ENCODE measurements around the gene SSH2. TPM values are rescaled to one million over a fixed set of nuclear protein-coding genes. Genes with fewer than 3 reads are reported as not detected.

The SSH2 gene
- total and polyA plus RNA-seq, 9 of the 15 experiments (the other 6 are each of a cell fraction or from before 2014, with no cell fraction given) = 3.9 to 16.1 (median 10.2) TPM

GRCh38 chr17:29649359-29649758 lies 280.7 kb downstream of the SSH2 start (continued):
- TF ChIP-seq HMBOX1 (IDR thresholded peaks at IDR 0.05) (0 out of 2 replicates have a peak, but pooled peaks have one; percentile 10), FOSL1 (tag; conservative IDR thresholded peaks at IDR 0.05) (no peak), ZNF717 (CRISPR knock-in tag; IDR thresholded peaks at IDR 0.05) (no peak), NR2C2 (CRISPR knock-in tag; IDR thresholded peaks at IDR 0.05) (no peak), NR2C2 (tag; IDR thresholded peaks at IDR 0.05) (no peak), SMARCA5 (IDR thresholded peaks at IDR 0.05) (no peak), ZNF23 (CRISPR knock-in tag; IDR thresholded peaks at IDR 0.05) (no peak), RBM14 (IDR thresholded peaks at IDR 0.05; ENCODE audit: borderline replicate concordance, insufficient read depth, low read depth, low read length) (no peak), FIP1L1 (IDR thresholded peaks at IDR 0.05; ENCODE audit: low read depth, low read length, poor library complexity, severe bottlenecking) (no peak), NCOR1 (IDR thresholded peaks at IDR 0.05) (peak; percentile 15; the same call in 1 of the 2 replicates), ETV5 (CRISPR knock-in tag; IDR thresholded peaks at IDR 0.05; ENCODE audit: low read depth) (no peak), CBFA2T3 (IDR thresholded peaks at IDR 0.05) (peak; percentile 50), E2F3 (CRISPR knock-in tag; IDR thresholded peaks at IDR 0.05) (no peak), ZNF311 (CRISPR knock-in tag; IDR thresholded peaks at IDR 0.05) (no peak)
- TF ChIP-seq, protein P1, sequence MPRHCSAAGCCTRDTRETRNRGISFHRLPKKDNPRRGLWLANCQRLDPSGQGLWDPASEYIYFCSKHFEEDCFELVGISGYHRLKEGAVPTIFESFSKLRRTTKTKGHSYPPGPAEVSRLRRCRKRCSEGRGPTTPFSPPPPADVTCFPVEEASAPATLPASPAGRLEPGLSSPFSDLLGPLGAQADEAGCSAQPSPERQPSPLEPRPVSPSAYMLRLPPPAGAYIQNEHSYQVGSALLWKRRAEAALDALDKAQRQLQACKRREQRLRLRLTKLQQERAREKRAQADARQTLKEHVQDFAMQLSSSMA (CRISPR knock-in tag; IDR thresholded peaks at IDR 0.05) = no peak
- TF ChIP-seq, protein P2, sequence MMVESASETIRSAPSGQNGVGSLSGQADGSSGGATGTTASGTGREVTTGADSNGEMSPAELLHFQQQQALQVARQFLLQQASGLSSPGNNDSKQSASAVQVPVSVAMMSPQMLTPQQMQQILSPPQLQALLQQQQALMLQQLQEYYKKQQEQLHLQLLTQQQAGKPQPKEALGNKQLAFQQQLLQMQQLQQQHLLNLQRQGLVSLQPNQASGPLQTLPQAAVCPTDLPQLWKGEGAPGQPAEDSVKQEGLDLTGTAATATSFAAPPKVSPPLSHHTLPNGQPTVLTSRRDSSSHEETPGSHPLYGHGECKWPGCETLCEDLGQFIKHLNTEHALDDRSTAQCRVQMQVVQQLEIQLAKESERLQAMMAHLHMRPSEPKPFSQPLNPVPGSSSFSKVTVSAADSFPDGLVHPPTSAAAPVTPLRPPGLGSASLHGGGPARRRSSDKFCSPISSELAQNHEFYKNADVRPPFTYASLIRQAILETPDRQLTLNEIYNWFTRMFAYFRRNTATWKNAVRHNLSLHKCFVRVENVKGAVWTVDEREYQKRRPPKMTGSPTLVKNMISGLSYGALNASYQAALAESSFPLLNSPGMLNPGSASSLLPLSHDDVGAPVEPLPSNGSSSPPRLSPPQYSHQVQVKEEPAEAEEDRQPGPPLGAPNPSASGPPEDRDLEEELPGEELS (CRISPR knock-in tag; IDR thresholded peaks at IDR 0.05; ENCODE audit: borderline replicate concordance) = no peak
- TF ChIP-seq, protein P3, sequence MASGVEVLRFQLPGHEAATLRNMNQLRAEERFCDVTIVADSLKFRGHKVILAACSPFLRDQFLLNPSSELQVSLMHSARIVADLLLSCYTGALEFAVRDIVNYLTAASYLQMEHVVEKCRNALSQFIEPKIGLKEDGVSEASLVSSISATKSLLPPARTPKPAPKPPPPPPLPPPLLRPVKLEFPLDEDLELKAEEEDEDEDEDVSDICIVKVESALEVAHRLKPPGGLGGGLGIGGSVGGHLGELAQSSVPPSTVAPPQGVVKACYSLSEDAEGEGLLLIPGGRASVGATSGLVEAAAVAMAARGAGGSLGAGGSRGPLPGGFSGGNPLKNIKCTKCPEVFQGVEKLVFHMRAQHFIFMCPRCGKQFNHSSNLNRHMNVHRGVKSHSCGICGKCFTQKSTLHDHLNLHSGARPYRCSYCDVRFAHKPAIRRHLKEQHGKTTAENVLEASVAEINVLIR (CRISPR knock-in tag; IDR thresholded peaks at IDR 0.05) = no peak
